ENCODE results near the gene FMN1.

The FMN1 gene

GRCh38 chr15:32859996-32860395, 334.5 kb downstream of the FMN1 start:
- DNase-seq (ENCODE audit: low read depth), result no peak
- no peak overlapping the region for H3K4me3 ChIP-seq (ENCODE audit: low read length)
- TF ChIP-seq CTCF (IDR thresholded peaks at IDR 0.05; ENCODE audit: insufficient read depth, low read depth, low read length, missing control alignments), result no peak

- no peak for TF ChIP-seq CTCF (IDR thresholded peaks at IDR 0.05; ENCODE audit: insufficient read depth, low read depth, low read length, missing control alignments)
- DNase-seq (ENCODE audit: low read depth), result no peak
- H3K4me3 ChIP-seq (ENCODE audit: low read length), result no peak overlapping the region
Measured at GRCh38 chr15:32859251-32859650, 335.3 kb downstream of the FMN1 start.

- TF ChIP-seq CTCF (IDR thresholded peaks at IDR 0.05; ENCODE audit: insufficient read depth, low read depth, low read length, missing control alignments), result no peak
- DNase-seq (ENCODE audit: low read depth), result peak; percentile 52
- H3K4me3 ChIP-seq (ENCODE audit: low read length), result no peak overlapping the region
Measured at GRCh38 chr15:32857732-32858131, 336.8 kb downstream of the FMN1 start.

GRCh38 chr15:32856753-32857152, 337.8 kb downstream of the FMN1 start:
- no peak for TF ChIP-seq CTCF (IDR thresholded peaks at IDR 0.05; ENCODE audit: insufficient read depth, low read depth, low read length, missing control alignments)
- no peak for DNase-seq (ENCODE audit: low read depth)
- H3K4me3 ChIP-seq (ENCODE audit: low read length), result no peak overlapping the region

GRCh38 chr15:32855942-32856341, 338.6 kb downstream of the FMN1 start:
- no peak for TF ChIP-seq CTCF (IDR thresholded peaks at IDR 0.05; ENCODE audit: insufficient read depth, low read depth, low read length, missing control alignments)

GRCh38 chr15:32853592-32853991, 340.9 kb downstream of the FMN1 start:
- TF ChIP-seq CTCF (IDR thresholded peaks at IDR 0.05; ENCODE audit: insufficient read depth, low read depth, low read length, missing control alignments), result no peak
- no peak for DNase-seq (ENCODE audit: low read depth)
- H3K4me3 ChIP-seq (ENCODE audit: low read length), result no peak overlapping the region

More at GRCh38 chr15:32855942-32856341, 338.6 kb downstream of the FMN1 start:
- DNase-seq (ENCODE audit: low read depth), result peak; percentile 96
- H3K4me3 ChIP-seq (ENCODE audit: low read length), result no peak overlapping the region

- TF ChIP-seq CTCF (IDR thresholded peaks at IDR 0.05; ENCODE audit: insufficient read depth, low read depth, low read length, missing control alignments), result no peak
- DNase-seq (ENCODE audit: low read depth), result peak; percentile 73
- no peak overlapping the region for H3K4me3 ChIP-seq (ENCODE audit: low read length)
Measured at GRCh38 chr15:32852771-32853170, 341.7 kb downstream of the FMN1 start.

All from epithelial cell of esophagus (primary cell).